Nephron progenitor cell (in vitro differentiated cells): ENCODE results near the gene ORC5.
A peak's percentile ranks its signal among the peaks of the same experiment; 100 is the strongest.

ENCODE experiments used
- DNase-seq: peaks from one replicate; pipeline ENCODE4 v3.0.0; 2021
- H3K27ac Mint-ChIP-seq: 2 replicates; pipeline ENCODE4 v1.8.0; 2021; ENCODE audit warnings: mild to moderate bottlenecking, moderate library complexity, mixed read lengths
- H3K27me3 Mint-ChIP-seq: 2 replicates; pipeline ENCODE4 v1.8.0; 2021; ENCODE audit warnings: mild to moderate bottlenecking, low read depth, mixed read lengths; ENCODE audit not compliant: poor library complexity
- H3K36me3 Mint-ChIP-seq: 2 replicates; pipeline ENCODE4 v1.8.0; 2021; ENCODE audit warnings: low read depth, mixed read lengths
- H3K4me1 Mint-ChIP-seq: 2 replicates; pipeline ENCODE4 v1.8.0; 2021; ENCODE audit warnings: mixed read lengths
- H3K4me3 Mint-ChIP-seq: 2 replicates; pipeline ENCODE4 v1.8.0; 2021; ENCODE audit warnings: mild to moderate bottlenecking, moderate library complexity, mixed read lengths
- H3K9me3 Mint-ChIP-seq: 2 replicates; pipeline ENCODE4 v1.8.0; 2021; ENCODE audit warnings: mild to moderate bottlenecking, moderate library complexity, mixed read lengths
- TF ChIP-seq, protein P1 (sequence below): fragments of 200-600 bp; sonication (generic); IDR thresholded peaks from 2 replicates; pipeline ENCODE4 v1.5.0; 2021; ENCODE audit warnings: antibody characterized with exemption

Gene ORC5

DNA sequence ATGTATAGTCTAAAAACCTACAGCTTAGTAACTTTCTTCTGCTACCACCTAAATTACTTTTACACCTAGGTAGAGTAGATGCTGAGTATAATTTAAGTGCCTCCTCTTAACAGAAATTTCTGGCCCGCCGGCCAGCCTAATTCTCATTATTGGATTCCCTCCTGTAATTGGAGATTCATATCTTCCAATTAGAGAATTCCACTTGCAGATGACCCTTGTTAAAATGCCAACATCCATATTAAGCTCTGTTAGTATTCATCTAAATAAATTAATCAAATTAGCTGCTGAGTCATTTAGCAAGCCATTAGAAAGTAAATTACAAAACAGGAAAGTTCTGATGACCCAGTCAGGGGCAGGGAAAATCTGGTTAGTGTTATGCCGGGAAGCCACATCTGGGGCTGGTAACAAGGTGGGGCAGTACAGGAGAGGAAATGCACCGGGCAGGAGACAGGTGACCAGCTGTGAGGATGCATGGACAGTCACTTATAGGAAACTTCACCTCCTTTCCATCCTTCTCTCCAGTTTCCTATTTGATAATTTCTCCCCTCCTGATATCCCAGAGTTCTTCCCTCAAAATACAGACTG, 82.8 kb downstream of the ORC5 start:
- TF ChIP-seq, protein P1, sequence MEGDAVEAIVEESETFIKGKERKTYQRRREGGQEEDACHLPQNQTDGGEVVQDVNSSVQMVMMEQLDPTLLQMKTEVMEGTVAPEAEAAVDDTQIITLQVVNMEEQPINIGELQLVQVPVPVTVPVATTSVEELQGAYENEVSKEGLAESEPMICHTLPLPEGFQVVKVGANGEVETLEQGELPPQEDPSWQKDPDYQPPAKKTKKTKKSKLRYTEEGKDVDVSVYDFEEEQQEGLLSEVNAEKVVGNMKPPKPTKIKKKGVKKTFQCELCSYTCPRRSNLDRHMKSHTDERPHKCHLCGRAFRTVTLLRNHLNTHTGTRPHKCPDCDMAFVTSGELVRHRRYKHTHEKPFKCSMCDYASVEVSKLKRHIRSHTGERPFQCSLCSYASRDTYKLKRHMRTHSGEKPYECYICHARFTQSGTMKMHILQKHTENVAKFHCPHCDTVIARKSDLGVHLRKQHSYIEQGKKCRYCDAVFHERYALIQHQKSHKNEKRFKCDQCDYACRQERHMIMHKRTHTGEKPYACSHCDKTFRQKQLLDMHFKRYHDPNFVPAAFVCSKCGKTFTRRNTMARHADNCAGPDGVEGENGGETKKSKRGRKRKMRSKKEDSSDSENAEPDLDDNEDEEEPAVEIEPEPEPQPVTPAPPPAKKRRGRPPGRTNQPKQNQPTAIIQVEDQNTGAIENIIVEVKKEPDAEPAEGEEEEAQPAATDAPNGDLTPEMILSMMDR: no peak
- H3K27ac Mint-ChIP-seq: peak overlapping the region; percentile 37
- H3K36me3 Mint-ChIP-seq: peaks cover 40% of the 10 kb centered on the region
- no peak overlapping the region for H3K4me3 Mint-ChIP-seq
- DNase-seq: no peak
- H3K4me1 Mint-ChIP-seq: peaks cover 14% of the 10 kb centered on the region
- no peaks in the 10 kb centered on the region for H3K27me3 Mint-ChIP-seq
- no peaks in the 10 kb centered on the region for H3K9me3 Mint-ChIP-seq

GRCh38 chr7:104124469-104124868, 83.3 kb downstream of the ORC5 start:
- Mint-ChIP-seq H3K4me3 (no peak overlapping the region), H3K4me1 (peaks cover 14% of the 10 kb centered on the region), H3K9me3 (no peaks in the 10 kb centered on the region), H3K27ac (no peak overlapping the region), H3K36me3 (peaks cover 35% of the 10 kb centered on the region), H3K27me3 (no peaks in the 10 kb centered on the region)
- DNase-seq: no peak
- TF ChIP-seq, protein P1: no peak

DNA sequence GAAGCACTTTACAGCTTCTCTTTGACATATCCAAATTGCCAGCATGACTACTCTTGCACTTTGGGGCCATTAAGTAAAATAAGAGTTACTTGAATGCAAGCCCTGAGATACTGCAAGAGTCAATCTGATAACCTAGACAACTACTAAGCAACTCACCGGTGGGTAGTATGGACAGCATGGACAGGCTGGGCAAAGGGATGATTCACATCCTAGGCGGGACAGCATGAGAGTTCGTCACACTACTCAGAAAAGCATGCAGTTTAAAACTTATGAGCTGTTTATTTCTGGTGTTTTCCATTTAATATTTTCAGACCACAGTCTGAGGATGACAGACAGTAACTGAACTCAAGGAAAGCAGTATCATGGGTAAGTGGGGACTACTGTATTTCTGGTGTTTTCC, 84.0 kb downstream of the ORC5 start:
- H3K36me3 Mint-ChIP-seq: peaks cover 28% of the 10 kb centered on the region
- no peaks in the 10 kb centered on the region for H3K9me3 Mint-ChIP-seq
- TF ChIP-seq, protein P1: no peak
- no peak overlapping the region for H3K27ac Mint-ChIP-seq
- peaks cover 14% of the 10 kb centered on the region for H3K4me1 Mint-ChIP-seq
- H3K27me3 Mint-ChIP-seq: no peaks in the 10 kb centered on the region
- H3K4me3 Mint-ChIP-seq: no peak overlapping the region
- no peak for DNase-seq

- TF ChIP-seq, protein P1: no peak
- Mint-ChIP-seq H3K4me3 (no peak overlapping the region), H3K9me3 (no peaks in the 10 kb centered on the region), H3K27me3 (peaks cover 3% of the 10 kb centered on the region), H3K27ac (no peak overlapping the region), H3K4me1 (no peaks in the 10 kb centered on the region), H3K36me3 (no peaks in the 10 kb centered on the region)
- no peak for DNase-seq
Measured at GRCh38 chr7:104113788-104114187, 94.0 kb downstream of the ORC5 start.

- Mint-ChIP-seq H3K27me3 (peaks cover 4% of the 10 kb centered on the region), H3K36me3 (no peaks in the 10 kb centered on the region), H3K9me3 (no peaks in the 10 kb centered on the region), H3K27ac (no peak overlapping the region), H3K4me1 (no peaks in the 10 kb centered on the region), H3K4me3 (no peak overlapping the region)
- no peak for DNase-seq
- TF ChIP-seq, protein P1: no peak
Measured at GRCh38 chr7:104112623-104113022, 95.2 kb downstream of the ORC5 start.

GRCh38 chr7:104111271-104111670, 96.5 kb downstream of the ORC5 start:
- no peak overlapping the region for H3K27ac Mint-ChIP-seq
- H3K27me3 Mint-ChIP-seq: peaks cover 8% of the 10 kb centered on the region
- TF ChIP-seq, protein P1: no peak
- H3K4me1 Mint-ChIP-seq: no peaks in the 10 kb centered on the region
- no peak overlapping the region for H3K4me3 Mint-ChIP-seq
- no peak for DNase-seq
- peaks cover 3% of the 10 kb centered on the region for H3K9me3 Mint-ChIP-seq
- no peaks in the 10 kb centered on the region for H3K36me3 Mint-ChIP-seq
